Smooth muscle cell (in vitro differentiated cells): Measurements from ENCODE around the gene RASSF7. TPM values are rescaled to one million over a fixed set of nuclear protein-coding genes. Genes with fewer than 3 reads are reported as not detected.

Experiments used
- DNase-seq: peaks from one replicate; lab custom pipeline; 2025; ENCODE audit not compliant: unreplicated experiment; lab: John Stamatoyannopoulos, UW
- H2AFZ ChIP-seq: fragments of 200-600 bp; sonication (generic); 2 replicates; pipeline ENCODE4 v1.6.0; 2016; ENCODE audit warnings: antibody characterized with exemption, low read depth, mild to moderate bottlenecking
- H3F3A ChIP-seq: fragments of 200-600 bp; sonication (generic); 2 replicates; pipeline ENCODE4 v1.6.0; 2017; ENCODE audit warnings: antibody characterized with exemption, low read depth
- H3K27ac ChIP-seq: fragments of 200-600 bp; sonication (generic); 2 replicates; pipeline ENCODE4 v1.5.1; 2016; ENCODE audit warnings: low read depth, mild to moderate bottlenecking
- H3K27me3 ChIP-seq: fragments of 200-600 bp; sonication (generic); 2 replicates; pipeline ENCODE4 v1.6.1; 2016; ENCODE audit warnings: low read depth, mild to moderate bottlenecking
- H3K36me3 ChIP-seq: fragments of 200-600 bp; sonication (generic); 2 replicates; pipeline ENCODE4 v1.5.1; 2016; ENCODE audit warnings: low read depth
- H3K4me1 ChIP-seq: fragments of 200-600 bp; sonication (generic); 2 replicates; pipeline ENCODE4 v1.5.1; 2016; ENCODE audit warnings: low read depth
- H3K4me2 ChIP-seq: fragments of 200-600 bp; sonication (generic); 2 replicates; pipeline ENCODE4 v1.6.0; 2016; ENCODE audit warnings: mild to moderate bottlenecking
- H3K4me3 ChIP-seq: fragments of 200-600 bp; sonication (generic); 2 replicates; pipeline ENCODE4 v1.5.1; 2016; ENCODE audit warnings: mild to moderate bottlenecking
- H3K79me2 ChIP-seq: fragments of 200-600 bp; sonication (generic); 2 replicates; pipeline ENCODE4 v1.6.0; 2016; ENCODE audit warnings: low read depth, mild to moderate bottlenecking
- H3K9ac ChIP-seq: fragments of 200-600 bp; sonication (generic); 2 replicates; pipeline ENCODE4 v1.6.0; 2016; ENCODE audit warnings: low read depth
- H3K9me3 ChIP-seq: fragments of 200-600 bp; sonication (generic); replicated peaks from 2 replicates; pipeline ENCODE4 v1.5.1; 2016; ENCODE audit warnings: low read depth
- H4K20me1 ChIP-seq: fragments of 200-600 bp; sonication (generic); 2 replicates; pipeline ENCODE4 v1.6.0; 2016; ENCODE audit warnings: low read depth
- CTCF ChIP-seq: fragments of 200-600 bp; sonication (generic); IDR thresholded peaks from 2 replicates; pipeline ENCODE4 v1.5.1; 2017; ENCODE audit warnings: borderline replicate concordance, mild to moderate bottlenecking, antibody characterized with exemption; ENCODE audit not compliant: insufficient read depth, poor library complexity, severe bottlenecking
- WGBS: methylation state at CpG from one replicate; pipeline ENCODE4 v1.1.7; 2016; ENCODE audit warnings: low lambda C conversion rate; 5-methylcytosine and 5-hydroxymethylcytosine counted together
- polyA plus RNA-seq: library from polyadenylated mRNA; unstranded; fragments of >200 nt; fragmentation: Nextera tagmentation; extraction: Ambion mirVana; gene quantifications from 2 replicates; pipeline ENCODE4 v1.2.1, GENCODE V29; 2016
- total RNA-seq: library from RNA; depleted of rRNA; stranded (reverse); fragments of >200 nt; gene quantifications from 2 replicates; pipeline ENCODE4 v1.2.3, GENCODE V29; 2014

The RASSF7 gene
- total and polyA plus RNA-seq, 2 experiments from 2014 or later, result 18.6 to 20.4 TPM

- H4K20me1 ChIP-seq, result peaks cover 82% of the 10 kb centered on the region
- no peaks in the 10 kb centered on the region for H3K36me3 ChIP-seq
Measured at GRCh38 chr11:595400-595799, 34.6 kb downstream of the RASSF7 start.

DNA sequence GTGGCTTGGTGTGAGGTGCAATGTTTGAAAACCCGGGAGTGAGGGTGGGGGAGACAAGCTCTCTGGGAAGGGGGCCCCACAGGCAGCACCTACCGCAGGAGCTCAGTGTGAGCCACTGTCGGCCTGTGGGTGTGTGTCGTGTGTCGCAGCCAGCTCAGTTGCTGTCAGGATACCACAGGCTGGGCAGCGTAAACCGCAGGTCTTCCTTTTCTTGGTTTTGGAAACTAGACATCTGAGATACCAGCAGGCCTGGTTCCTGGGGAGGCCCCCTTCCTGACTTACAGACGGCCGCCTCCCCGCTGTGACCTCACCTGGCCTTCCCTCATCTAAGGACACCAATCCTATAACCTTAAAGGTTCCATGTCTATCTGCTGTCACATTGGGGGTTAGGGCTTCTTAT, 35.6 kb downstream of the RASSF7 start:
- no peak for TF ChIP-seq CTCF
- peaks cover 20% of the 10 kb centered on the region for H3K79me2 ChIP-seq
- H3K4me3 ChIP-seq, result no peak overlapping the region
- peaks cover 73% of the 10 kb centered on the region for H4K20me1 ChIP-seq
- H3K4me2 ChIP-seq, result no peak overlapping the region
- H3F3A ChIP-seq, result no peaks in the 10 kb centered on the region
- no peak overlapping the region for H3K9ac ChIP-seq
- DNase-seq, result no peak
- H3K4me1 ChIP-seq, result no peaks in the 10 kb centered on the region
- no peaks in the 10 kb centered on the region for H3K9me3 ChIP-seq
- 95% methylated on average over 10 of the region's 10 CpGs for WGBS
- H3K27me3 ChIP-seq, result no peaks in the 10 kb centered on the region
- peaks cover 2% of the 10 kb centered on the region for H3K36me3 ChIP-seq
- H3K27ac ChIP-seq, result no peak overlapping the region
- H2AFZ ChIP-seq, result no peak overlapping the region

More at GRCh38 chr11:595400-595799, 34.6 kb downstream of the RASSF7 start:
- Histone ChIP-seq H3F3A (no peaks in the 10 kb centered on the region), H3K4me2 (no peak overlapping the region), H3K27me3 (no peaks in the 10 kb centered on the region), H3K27ac (no peak overlapping the region), H3K9ac (no peak overlapping the region), H2AFZ (no peak overlapping the region), H3K9me3 (no peaks in the 10 kb centered on the region), H3K79me2 (peaks cover 27% of the 10 kb centered on the region), H3K4me3 (no peak overlapping the region), H3K4me1 (no peaks in the 10 kb centered on the region)
- DNase-seq, result no peak
- TF ChIP-seq CTCF, result no peak
- WGBS, result 94% methylated on average over 10 of the region's 10 CpGs

GRCh38 chr11:597166-597725, 36.5 kb downstream of the RASSF7 start:
- H3K27ac ChIP-seq, result no peak overlapping the region
- 96% methylated on average over 28 of the region's 29 CpGs for WGBS
- peaks cover 6% of the 10 kb centered on the region for H3K36me3 ChIP-seq
- no peaks in the 10 kb centered on the region for H3F3A ChIP-seq
- no peak overlapping the region for H3K4me3 ChIP-seq
- TF ChIP-seq CTCF, result peak; percentile 11
- no peaks in the 10 kb centered on the region for H3K4me1 ChIP-seq
- H2AFZ ChIP-seq, result no peak overlapping the region
- H3K9me3 ChIP-seq, result no peaks in the 10 kb centered on the region
- H3K27me3 ChIP-seq, result no peaks in the 10 kb centered on the region
- peaks cover 76% of the 10 kb centered on the region for H4K20me1 ChIP-seq
- H3K4me2 ChIP-seq, result no peak overlapping the region
- no peak for DNase-seq
- H3K79me2 ChIP-seq, result peaks cover 18% of the 10 kb centered on the region
- H3K9ac ChIP-seq, result no peak overlapping the region
